OCI-LY1 (cell line): ENCODE measurements around the gene SHKBP1.
"Not testable (repeated sequence)": the region's sequence is repeated elsewhere in the genome, so short reads cannot be mapped to it uniquely, and the experiment has no call there.

Experiments used
- H2AFZ ChIP-seq: fragments of 200-600 bp; sonication (generic), shearing (Covaris generic); 2 replicates; pipeline ENCODE4 v1.6.0; 2014; ENCODE audit warnings: antibody characterized with exemption, mild to moderate bottlenecking, low read length
- H3F3A ChIP-seq: fragments of 200-600 bp; sonication (generic), shearing (Covaris generic); 2 replicates; pipeline ENCODE4 v1.6.0; 2014; ENCODE audit warnings: mild to moderate bottlenecking, antibody characterized with exemption, low read length, moderate library complexity; ENCODE audit not compliant: insufficient read depth
- H3K27ac ChIP-seq: fragments of 200-600 bp; sonication (generic); 2 replicates; pipeline ENCODE4 v1.5.1; 2014; ENCODE audit warnings: low read length, mixed run types, mild to moderate bottlenecking, low read depth; ENCODE audit not compliant: poor library complexity, severe bottlenecking
- H3K27me3 ChIP-seq: fragments of 200-600 bp; sonication (generic); 2 replicates; pipeline ENCODE4 v1.6.0; 2014; ENCODE audit warnings: antibody characterized with exemption, mild to moderate bottlenecking, low read length, moderate library complexity; ENCODE audit not compliant: insufficient read depth
- H3K36me3 ChIP-seq: fragments of 200-600 bp; sonication (generic); 2 replicates; pipeline ENCODE4 v1.6.1; 2014; ENCODE audit warnings: mild to moderate bottlenecking, antibody characterized with exemption, low read length, moderate library complexity, mixed read lengths; ENCODE audit not compliant: insufficient read depth
- H3K4me1 ChIP-seq: fragments of 200-600 bp; sonication (generic); 2 replicates; pipeline ENCODE4 v1.5.1; 2014; ENCODE audit warnings: mild to moderate bottlenecking, low read length, moderate library complexity; ENCODE audit not compliant: insufficient read depth, severe bottlenecking
- H3K4me2 ChIP-seq: fragments of 200-600 bp; sonication (generic), shearing (Covaris generic); 2 replicates; pipeline ENCODE4 v1.6.1; 2014; ENCODE audit warnings: low read length
- H3K4me3 ChIP-seq: fragments of 200-600 bp; sonication (generic); 2 replicates; pipeline ENCODE4 v1.5.1; 2014; ENCODE audit warnings: low read length, low read depth, mild to moderate bottlenecking, mixed read lengths; ENCODE audit not compliant: poor library complexity, severe bottlenecking
- H3K79me2 ChIP-seq: fragments of 200-600 bp; shearing (Covaris generic); 2 replicates; pipeline ENCODE4 v1.6.1; 2016; ENCODE audit warnings: mixed run types, low read length, mixed read lengths; ENCODE audit not compliant: insufficient read depth
- H3K9ac ChIP-seq: fragments of 200-600 bp; sonication (generic), shearing (Covaris generic); 2 replicates; pipeline ENCODE4 v1.6.1; 2014; ENCODE audit warnings: mild to moderate bottlenecking, low read length, mixed read lengths
- H3K9me2 ChIP-seq: fragments of 200-600 bp; sonication (generic), shearing (Covaris generic); 2 replicates; pipeline ENCODE4 v1.6.1; 2014; ENCODE audit warnings: low read depth, mild to moderate bottlenecking, low read length, mixed read lengths
- H3K9me3 ChIP-seq: fragments of 200-600 bp; shearing (Covaris generic); 2 replicates; pipeline ENCODE4 v1.6.1; 2014; ENCODE audit warnings: low read length, mixed read lengths
- H4K20me1 ChIP-seq: fragments of 200-600 bp; sonication (generic), shearing (Covaris generic); 2 replicates; pipeline ENCODE4 v1.6.0; 2016; ENCODE audit warnings: mild to moderate bottlenecking, low read length; ENCODE audit not compliant: insufficient read depth
- CTCF ChIP-seq: fragments of 200-600 bp; sonication (generic), shearing (Covaris generic); IDR thresholded peaks from 2 replicates; pipeline ENCODE4 v1.5.1; 2017; ENCODE audit warnings: mild to moderate bottlenecking, antibody characterized with exemption, low read length, moderate library complexity, mixed read lengths
- EZH2 ChIP-seq: fragments of 200-600 bp; sonication (generic), shearing (Covaris generic); IDR thresholded peaks from 2 replicates; pipeline ENCODE4 v1.8.0; 2017; ENCODE audit warnings: borderline replicate concordance, mixed run types, mild to moderate bottlenecking, antibody characterized with exemption, low read length, moderate library complexity, mixed read lengths

Gene SHKBP1

GRCh38 chr19:40543029-40543597 is 33.6 kb upstream of the SHKBP1 start:
- H3K4me3 ChIP-seq, result no peak overlapping the region
- no peaks in the 10 kb centered on the region for H3K4me1 ChIP-seq
- H3K9me2 ChIP-seq, result no peaks in the 10 kb centered on the region
- H3K9ac ChIP-seq, result no peak overlapping the region
- H4K20me1 ChIP-seq, result no peaks in the 10 kb centered on the region
- no peaks in the 10 kb centered on the region for H3K79me2 ChIP-seq
- no peaks in the 10 kb centered on the region for H3F3A ChIP-seq
- no peak overlapping the region for H2AFZ ChIP-seq
- TF ChIP-seq CTCF (no peak), EZH2 (no peak)
- no peaks in the 10 kb centered on the region for H3K36me3 ChIP-seq
- no peaks in the 10 kb centered on the region for H3K9me3 ChIP-seq
- H3K27ac ChIP-seq, result no peak overlapping the region
- H3K27me3 ChIP-seq, result no peaks in the 10 kb centered on the region
- no peak overlapping the region for H3K4me2 ChIP-seq

DNA sequence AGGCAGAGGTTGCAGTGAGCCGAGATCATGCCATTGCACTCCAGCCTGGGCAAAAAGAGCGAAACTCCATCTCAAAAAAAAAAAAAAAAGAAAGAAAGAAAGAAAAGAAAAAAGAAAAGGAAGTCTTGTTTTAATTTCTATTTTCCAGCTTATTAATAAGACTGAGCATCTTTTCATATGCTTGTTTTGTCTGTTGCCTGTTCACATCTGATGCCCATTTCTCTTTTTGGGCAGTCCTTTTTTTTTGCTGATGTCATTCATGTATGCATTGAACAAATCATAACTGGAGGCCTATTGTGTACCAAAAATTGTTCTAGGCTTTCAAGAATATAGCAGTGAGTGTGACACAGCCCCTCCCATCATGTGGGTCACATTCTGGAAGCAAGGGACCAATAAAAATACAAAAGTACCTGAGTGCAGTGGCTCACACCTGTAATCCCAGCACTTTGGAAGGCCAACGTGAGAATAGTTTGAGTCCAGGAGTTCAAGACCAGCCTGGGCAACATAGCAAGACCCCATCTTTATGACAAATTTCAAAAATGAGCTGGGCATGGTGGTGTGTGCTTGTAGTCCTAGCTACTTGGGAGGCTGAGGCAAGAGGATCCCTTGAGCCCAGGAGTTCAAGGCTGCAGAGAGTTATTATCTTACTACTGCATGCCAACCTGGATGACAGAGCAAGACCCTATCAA is 30.4 kb upstream of the SHKBP1 start:
- H3K27ac ChIP-seq, H3K4me3 ChIP-seq, H3K9me2 ChIP-seq, H3K36me3 ChIP-seq, H3K4me1 ChIP-seq, H3K27me3 ChIP-seq, H3K4me2 ChIP-seq, H3K79me2 ChIP-seq, H4K20me1 ChIP-seq, H3K9ac ChIP-seq, H3F3A ChIP-seq, H2AFZ ChIP-seq, H3K9me3 ChIP-seq: not testable (repeated sequence)

GRCh38 chr19:40547190-40547589 is 29.5 kb upstream of the SHKBP1 start:
- H3K9me2 ChIP-seq, H2AFZ ChIP-seq, H3K4me2 ChIP-seq, H3K27me3 ChIP-seq, H3K4me1 ChIP-seq, H3F3A ChIP-seq, H3K9ac ChIP-seq, H3K27ac ChIP-seq, H3K36me3 ChIP-seq, H4K20me1 ChIP-seq, H3K4me3 ChIP-seq, H3K79me2 ChIP-seq, H3K9me3 ChIP-seq: not testable (repeated sequence)

DNA sequence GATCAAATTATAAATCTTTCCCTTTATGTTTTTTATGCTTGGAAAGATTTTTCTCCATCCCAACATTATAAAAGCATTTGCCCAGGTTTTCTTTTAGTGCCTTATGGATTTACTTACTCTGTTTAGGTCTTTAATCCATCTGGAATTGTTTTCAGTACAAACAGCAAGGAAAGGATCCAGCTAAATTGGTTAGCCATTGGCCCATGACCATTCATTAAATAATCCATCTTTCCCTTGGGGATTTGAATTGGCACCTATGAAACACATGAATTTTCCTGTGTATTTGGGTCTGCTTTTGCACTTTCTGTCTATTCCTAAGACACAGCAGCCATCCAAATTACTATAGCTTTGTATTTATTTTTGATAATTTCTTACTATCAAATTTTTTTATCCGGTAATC is 28.8 kb upstream of the SHKBP1 start:
- Histone ChIP-seq H3K4me3 (no peak overlapping the region), H3K27ac (no peak overlapping the region), H3K36me3 (no peaks in the 10 kb centered on the region), H3K79me2 (no peaks in the 10 kb centered on the region), H3K4me1 (peaks cover 3% of the 10 kb centered on the region), H3K9ac (no peak overlapping the region), H3K4me2 (no peak overlapping the region), H3K9me3 (no peaks in the 10 kb centered on the region), H4K20me1 (no peaks in the 10 kb centered on the region), H3K9me2 (no peaks in the 10 kb centered on the region), H3F3A (no peaks in the 10 kb centered on the region), H3K27me3 (no peaks in the 10 kb centered on the region), H2AFZ (no peak overlapping the region)
- TF ChIP-seq CTCF (no peak), EZH2 (no peak)
